GM18511 (cell line): Measurements from ENCODE around the gene PPIP5K2.
"Not testable (repeated sequence)": the region's sequence is repeated elsewhere in the genome, so short reads cannot be mapped to it uniquely, and the experiment has no call there.

Experiments used
- ATAC-seq: cut with Tn5 transposase; IDR thresholded peaks from one replicate; pipeline ENCODE4 v1.9.1; 2021; ENCODE audit warnings: mild to moderate bottlenecking, moderate library complexity; ENCODE audit not compliant: unreplicated experiment

The PPIP5K2 gene

DNA sequence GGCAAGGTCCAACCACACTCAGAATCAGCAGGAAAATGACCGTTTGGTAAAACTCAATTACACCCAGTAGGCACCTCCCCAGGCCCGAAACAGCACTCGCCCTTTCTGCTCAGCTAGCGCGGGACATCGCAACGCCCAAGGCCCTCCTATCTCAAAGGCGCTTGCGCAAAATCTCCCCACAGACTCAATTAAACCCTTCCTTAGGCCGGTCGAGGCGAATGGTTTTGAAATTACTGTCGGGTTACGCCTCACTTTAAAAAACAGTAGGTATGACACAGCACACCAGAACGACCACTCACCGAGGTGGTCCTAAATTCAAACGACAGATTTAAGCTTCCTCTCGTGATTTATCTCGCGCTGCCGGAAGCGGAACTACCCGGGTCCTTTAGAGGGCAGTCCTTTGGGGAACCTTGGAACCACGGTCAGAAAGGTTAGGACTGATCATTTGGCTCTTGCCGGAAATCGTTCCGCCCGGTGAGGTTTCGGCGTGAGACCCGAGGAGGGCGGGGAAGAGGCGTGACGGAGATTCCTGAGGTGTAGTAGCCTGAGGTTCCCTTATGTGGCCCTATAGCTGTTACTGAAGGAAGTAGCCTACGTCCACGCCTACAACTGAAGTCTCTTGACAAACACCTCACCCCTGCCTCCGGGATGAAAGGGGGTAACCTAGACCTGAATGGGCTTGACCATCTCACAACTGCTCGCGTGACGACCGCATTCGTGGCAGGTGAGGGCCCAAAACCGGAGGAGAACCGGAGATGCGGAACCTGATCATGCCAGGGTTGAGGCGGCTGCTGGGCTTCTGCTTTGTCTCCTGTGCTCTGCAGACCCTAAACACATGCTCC is at the start of gene PPIP5K2, which contains the start of gene GIN1:
PPIP5K2 (plus strand) TSS at position 537 of the 842 bp plus-strand sequence. CDS start 9,289 bp downstream, outside the sequence.
GIN1 (minus strand) TSS at position 374 of the 842 bp plus-strand sequence. CDS start 11,431 bp downstream, outside the sequence.
- ATAC-seq = peak; percentile 91

DNA sequence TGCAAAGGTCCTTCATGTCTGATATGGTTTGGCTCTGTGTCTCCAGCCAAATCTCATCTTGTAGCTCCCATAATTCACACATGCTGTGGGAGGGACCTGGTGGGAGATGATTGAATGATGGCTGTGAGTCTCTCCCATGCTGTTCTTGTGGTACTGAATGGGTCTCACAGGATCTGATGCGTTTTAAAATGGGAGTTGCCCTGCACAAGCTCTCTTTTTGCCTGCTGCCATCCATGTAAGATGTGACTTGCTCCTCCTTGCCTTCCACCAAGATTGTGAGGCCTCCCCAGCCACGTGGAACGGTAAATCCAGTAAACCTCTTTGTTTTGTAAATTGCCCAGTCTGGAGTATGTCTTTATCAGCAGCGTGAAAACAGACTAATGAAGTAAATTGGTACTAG is 46.6 kb upstream of the PPIP5K2 start:
- not testable (repeated sequence) for ATAC-seq

- ATAC-seq = no peak
Measured at GRCh38 chr5:103075442-103075841, 44.7 kb upstream of the PPIP5K2 start.

GRCh38 chr5:103079796-103080195 is 40.3 kb upstream of the PPIP5K2 start:
- ATAC-seq = no peak

DNA sequence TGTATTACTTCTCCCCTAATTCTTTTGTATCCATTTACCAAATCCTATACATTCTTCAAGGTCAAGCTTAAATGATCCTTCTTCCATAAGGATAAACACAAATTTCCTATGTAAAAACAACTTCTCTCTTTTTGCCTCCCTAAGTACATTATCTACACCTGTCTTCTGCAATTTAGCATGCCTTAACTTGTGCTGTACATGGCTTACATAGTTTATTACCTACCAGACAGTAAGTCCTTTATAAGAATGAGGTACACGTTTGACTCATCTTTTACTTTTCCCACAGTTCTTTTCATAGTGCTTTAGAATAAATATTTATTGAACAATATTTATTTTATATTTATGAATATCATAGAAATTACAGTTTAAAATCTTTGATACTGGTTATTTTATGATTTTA is 33.6 kb upstream of the PPIP5K2 start:
- no peak for ATAC-seq

- no peak for ATAC-seq
Measured at GRCh38 chr5:103089272-103089671, 30.8 kb upstream of the PPIP5K2 start.

DNA sequence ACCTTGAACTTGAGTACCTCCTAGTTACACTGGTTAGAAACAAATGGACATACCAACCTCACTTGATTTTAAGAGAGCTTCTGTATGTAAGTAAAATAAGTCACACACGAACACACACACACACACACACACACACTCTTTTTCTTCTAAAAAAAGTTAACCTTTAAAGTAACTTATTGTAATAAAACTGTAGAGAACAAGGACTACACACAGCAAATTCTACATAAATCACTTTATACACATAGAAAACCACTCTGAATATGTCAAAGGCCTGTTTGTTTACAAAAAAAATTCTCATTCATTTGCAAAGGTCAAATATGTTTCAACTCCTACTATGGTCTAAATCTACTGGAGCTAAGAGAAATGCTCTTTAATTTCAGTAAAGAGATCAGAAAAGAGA is 29.3 kb upstream of the PPIP5K2 start:
- no peak for ATAC-seq

DNA sequence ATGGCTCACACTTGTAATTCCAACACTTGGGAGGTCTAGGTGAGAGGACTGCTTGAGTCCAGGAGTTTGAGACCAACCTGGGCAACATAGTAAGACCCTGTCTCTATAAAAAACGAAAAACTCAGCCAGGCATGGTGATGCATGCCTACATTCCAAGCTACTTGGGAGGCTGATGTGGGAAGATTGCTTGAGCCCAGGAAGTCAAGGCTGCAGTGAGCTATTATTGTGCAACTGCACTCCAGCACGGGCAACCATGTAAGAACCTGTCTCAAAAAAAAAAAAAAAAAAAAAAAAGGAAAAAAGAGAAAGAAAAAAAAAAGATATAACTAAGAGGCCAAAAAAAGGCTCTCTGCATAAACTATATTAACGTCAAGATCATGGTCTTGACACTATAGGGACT is 27.4 kb upstream of the PPIP5K2 start:
- no peak for ATAC-seq

- no peak for ATAC-seq
Measured at GRCh38 chr5:103093727-103094126, 26.4 kb upstream of the PPIP5K2 start.

DNA sequence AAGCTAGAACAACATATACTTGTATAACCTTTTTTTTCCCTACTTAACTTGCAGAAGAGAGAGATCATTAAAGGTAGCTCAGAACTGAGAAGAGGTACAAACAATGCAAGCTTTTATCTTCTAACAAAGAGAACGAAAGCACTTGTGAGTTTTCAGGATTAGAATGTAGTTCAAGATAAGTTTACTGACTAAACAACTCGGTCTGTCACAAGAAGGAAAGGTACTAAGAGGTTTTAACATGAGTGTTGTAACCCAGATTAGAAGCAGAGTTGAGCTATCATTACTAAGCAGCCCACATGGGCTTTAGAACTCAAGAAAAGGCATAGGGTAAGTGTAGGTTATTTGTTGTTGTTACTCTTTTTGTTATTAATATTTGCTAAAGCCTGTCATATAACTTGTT is 25.4 kb upstream of the PPIP5K2 start:
- ATAC-seq = no peak

DNA sequence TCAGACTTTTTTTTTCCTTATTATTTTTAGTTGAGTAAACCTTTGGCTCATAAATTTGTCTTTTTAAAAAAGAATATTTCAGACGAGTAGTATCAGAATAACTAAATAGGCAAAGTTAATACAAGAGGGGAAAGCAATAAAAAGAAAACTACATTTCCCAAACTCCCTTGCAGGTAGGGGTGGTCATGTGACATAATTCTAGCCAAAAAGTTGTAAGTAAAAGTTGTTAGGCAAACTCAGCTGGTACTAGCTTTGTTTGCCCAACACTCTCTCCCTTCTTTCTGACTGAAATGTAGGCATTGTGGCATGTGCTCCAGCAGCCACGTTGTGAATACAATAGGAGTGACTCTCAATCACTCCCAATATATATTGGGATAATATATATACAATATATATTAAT is 21.1 kb upstream of the PPIP5K2 start:
- ATAC-seq = no peak

DNA sequence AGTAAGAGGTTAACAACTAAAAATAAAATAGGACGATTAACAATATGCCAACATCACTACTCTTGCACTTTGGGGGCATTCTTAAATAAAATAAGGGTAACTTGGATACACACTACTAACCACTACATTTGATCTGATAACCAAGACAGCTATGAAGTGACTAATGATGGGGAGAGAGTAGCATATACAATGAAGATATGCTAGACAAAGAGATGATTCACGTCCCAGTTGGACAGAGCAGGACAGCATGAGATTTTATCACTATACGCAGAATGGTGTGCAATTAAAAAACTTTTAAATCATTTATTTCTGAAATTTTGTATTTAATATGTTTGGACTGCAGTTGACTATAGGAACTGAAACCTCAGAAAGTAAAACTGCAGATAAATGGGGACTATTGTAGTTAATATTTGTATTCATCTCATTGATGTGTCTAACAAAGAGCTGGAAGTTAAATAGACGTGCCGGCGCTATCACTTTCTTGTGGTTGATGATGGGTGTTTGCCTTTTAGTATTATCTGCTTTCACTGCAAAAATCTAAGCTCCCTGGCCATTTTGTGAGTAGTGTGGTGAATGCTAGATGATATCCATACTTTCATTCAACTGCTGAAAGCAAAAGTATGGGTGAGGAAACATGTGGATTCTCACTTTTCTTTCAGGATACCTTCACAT is 18.9 kb upstream of the PPIP5K2 start:
- no peak for ATAC-seq

DNA sequence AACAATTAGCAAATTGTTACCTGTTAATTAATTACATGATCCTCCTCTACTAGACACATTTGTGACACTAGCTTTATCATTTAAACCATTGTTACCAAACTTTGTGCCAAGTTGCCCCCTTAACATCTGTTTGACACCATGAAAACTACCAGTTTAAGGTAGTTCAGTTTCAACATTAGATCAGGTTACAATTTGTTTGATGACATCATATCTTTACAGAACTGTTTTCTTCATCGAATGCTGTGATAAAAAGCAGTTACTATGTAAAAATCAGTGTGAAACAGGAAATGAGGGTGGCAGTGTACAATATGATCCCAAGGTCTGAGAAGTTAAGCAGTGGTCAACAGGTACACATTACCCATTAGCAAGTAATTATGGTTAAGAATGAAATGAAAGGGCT is 17.9 kb upstream of the PPIP5K2 start:
- no peak for ATAC-seq

DNA sequence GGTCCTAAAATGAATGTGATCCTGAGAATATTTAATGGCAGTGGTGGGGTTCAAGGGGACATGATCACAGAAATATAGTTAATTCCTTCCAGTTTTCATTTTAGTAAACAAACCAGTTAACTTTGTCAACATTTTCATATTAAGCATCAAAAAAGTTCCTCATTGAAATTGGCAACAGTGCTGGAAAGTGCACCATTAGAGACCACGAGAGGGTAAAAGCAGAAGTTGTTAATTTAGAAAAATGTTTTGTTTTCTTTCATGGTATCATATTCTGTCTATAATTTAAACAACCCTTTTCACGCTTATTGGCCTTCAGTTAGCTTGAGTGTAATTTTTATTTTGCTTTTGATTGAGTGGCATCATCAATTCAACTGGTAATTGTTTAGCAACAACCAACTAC is 12.0 kb upstream of the PPIP5K2 start:
- no peak for ATAC-seq

DNA sequence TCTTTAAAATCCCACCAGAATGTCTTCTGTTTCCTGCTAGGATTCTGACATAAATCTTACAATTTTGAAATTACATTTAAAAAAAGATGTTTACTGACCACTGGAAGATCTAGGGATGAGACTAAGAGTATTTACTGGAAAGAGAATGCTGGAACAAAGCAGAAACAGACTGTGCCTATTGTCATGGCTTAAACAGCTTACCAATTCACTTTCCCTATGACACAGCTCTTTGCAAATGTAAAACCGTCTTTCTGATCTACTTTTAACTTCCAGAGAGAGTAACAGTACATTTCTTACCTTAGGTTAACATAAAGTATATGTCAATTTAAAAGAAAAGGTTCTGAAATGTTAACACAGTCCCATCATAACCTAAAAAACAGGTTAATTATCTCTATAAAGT is 10.8 kb upstream of the PPIP5K2 start:
- no peak for ATAC-seq

GRCh38 chr5:103110403-103110802 is 9.7 kb upstream of the PPIP5K2 start:
- ATAC-seq = no peak

DNA sequence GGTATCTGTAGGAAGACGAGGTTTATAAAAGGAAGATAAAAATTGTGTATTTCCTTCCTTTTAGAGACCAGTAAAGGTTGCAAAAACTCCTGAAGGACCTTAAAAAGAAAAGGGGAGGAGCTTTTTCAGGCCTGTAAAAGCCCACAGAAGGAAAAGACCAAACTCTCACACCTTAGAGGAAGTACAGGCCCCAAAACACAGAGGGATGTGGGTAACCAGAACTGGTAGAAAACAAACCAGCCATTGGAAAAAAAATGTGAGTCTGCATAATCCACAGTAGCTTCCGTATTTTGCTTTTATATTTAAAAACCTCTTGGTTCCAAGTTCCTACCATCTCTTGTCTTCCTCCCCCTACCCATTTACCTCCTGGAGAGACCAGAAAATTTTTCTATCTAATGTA is 8.6 kb upstream of the PPIP5K2 start:
- no peak for ATAC-seq

DNA sequence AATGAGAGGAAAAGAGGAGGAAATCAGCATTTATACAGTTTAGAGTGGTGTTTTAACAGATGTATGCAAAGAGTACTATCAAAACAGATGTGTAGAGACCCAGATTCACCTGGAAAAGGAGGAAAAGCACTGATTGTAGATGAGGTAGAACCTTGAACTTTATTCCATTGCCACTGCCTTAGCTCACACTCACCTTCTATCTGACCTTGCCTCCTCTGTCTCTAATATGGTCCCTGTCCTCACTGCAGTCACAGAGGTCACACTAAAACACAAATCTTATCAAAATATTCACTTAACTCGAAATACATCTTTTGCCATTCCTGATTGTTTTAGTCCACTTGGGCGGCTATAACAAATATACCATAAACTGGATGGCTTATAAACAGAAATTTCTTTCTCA is 7.2 kb upstream of the PPIP5K2 start:
- no peak for ATAC-seq

- no peak for ATAC-seq
Measured at GRCh38 chr5:103114440-103114839, 5.7 kb upstream of the PPIP5K2 start.

DNA sequence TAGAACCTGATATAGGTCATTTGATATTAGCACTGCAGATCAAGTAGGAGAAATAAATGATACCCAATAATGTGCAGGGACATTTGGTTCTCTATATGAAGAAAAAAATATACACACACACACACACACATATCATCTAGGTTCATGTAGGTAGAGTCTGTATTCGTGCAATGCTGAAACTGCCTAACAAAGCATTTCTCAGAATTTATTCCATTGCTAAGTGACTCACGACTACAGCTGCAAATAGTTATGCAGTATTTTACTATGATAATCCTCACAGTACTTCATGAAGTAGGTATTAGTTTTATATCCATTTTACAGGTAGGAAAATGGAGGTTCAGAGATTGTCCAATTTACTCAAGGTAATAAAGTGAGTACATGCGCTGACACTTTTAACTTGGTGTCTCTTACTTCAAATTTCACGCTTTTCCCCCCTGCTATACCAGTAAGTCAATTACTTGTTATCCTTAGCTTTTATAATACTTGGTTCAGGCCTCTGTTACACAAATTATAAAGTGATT is 2.6 kb upstream of the PPIP5K2 start:
- no peak for ATAC-seq

DNA sequence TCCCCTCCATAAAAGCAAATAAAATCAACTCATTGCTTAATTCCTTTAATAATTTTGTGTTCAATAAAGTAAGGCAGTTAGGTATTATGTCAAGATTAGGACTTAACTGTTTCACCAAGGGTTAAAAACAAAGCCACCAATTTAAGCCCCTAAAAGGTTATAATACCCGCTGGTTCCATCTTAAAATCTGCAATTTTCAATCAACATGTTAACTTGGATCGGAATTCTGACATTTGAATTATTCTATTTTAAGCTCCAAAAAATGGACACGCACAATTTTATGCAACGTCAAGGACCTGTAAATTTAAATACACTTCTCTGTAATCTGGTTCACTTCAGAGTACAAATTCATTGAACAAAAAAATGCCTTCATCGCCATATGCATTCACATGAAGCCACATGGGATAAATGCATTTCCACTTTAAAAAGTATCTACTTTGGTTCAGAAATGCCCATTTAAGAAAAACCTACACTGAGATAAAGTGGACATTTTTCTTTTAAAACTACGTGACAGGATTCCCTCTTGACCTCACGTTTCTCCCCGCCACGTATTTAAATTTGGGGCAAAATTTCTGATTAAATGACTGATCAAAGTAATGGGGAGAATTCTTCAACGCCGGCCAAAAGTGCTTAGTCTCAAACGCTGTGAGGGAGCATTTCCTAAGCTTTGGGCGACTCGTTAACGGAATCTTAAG is 884 bp upstream of the PPIP5K2 start:
- no peak for ATAC-seq
